Measurements from ENCODE around the gene BSND.

BSND gene

GRCh38 chr1:54996359-54996868 lies 2.3 kb upstream of the BSND start:
- DNase-seq (ENCODE audit: low read depth), result no peak
- no peak overlapping the region for H3K4me3 ChIP-seq (ENCODE audit: low read depth, low read length)
- peak; percentile 88 for TF ChIP-seq CTCF (IDR thresholded peaks at IDR 0.05; ENCODE audit: control insufficient read depth, extremely low read depth, insufficient read depth)

GRCh38 chr1:54996869-54997710 lies 1.6 kb upstream of the BSND start:
- no peak for TF ChIP-seq CTCF (IDR thresholded peaks at IDR 0.05; ENCODE audit: control insufficient read depth, extremely low read depth, insufficient read depth)
- no peak for DNase-seq (ENCODE audit: low read depth)
- no peak overlapping the region for H3K4me3 ChIP-seq (ENCODE audit: low read depth, low read length)

GRCh38 chr1:54997711-54997986 lies 1.1 kb upstream of the BSND start:
- DNase-seq (ENCODE audit: low read depth), result no peak
- TF ChIP-seq CTCF (IDR thresholded peaks at IDR 0.05; ENCODE audit: control insufficient read depth, extremely low read depth, insufficient read depth), result no peak
- no peak overlapping the region for H3K4me3 ChIP-seq (ENCODE audit: low read depth, low read length)

- no peak for TF ChIP-seq CTCF (IDR thresholded peaks at IDR 0.05; ENCODE audit: control insufficient read depth, extremely low read depth, insufficient read depth)
Measured at GRCh38 chr1:54998100-54998499, 633 bp upstream of the BSND start.

GRCh38 chr1:55000110-55001085 lies 1.7 kb downstream of the BSND start:
- DNase-seq (ENCODE audit: low read depth), result no peak
- H3K4me3 ChIP-seq (ENCODE audit: low read depth, low read length), result no peak overlapping the region
- TF ChIP-seq CTCF (IDR thresholded peaks at IDR 0.05; ENCODE audit: control insufficient read depth, extremely low read depth, insufficient read depth), result no peak

More at GRCh38 chr1:54998100-54998499, 633 bp upstream of the BSND start:
- DNase-seq (ENCODE audit: low read depth), result no peak
- H3K4me3 ChIP-seq (ENCODE audit: low read depth, low read length), result no peak overlapping the region

- TF ChIP-seq CTCF (IDR thresholded peaks at IDR 0.05; ENCODE audit: control insufficient read depth, extremely low read depth, insufficient read depth), result no peak
- DNase-seq (ENCODE audit: low read depth), result no peak
- H3K4me3 ChIP-seq (ENCODE audit: low read depth, low read length), result no peak overlapping the region
Measured at GRCh38 chr1:55001311-55001710, 2.6 kb downstream of the BSND start.
